Keratinocyte (primary cell): ENCODE results near the gene MCM5. TPM values are rescaled to one million over a fixed set of nuclear protein-coding genes. Genes with fewer than 3 reads are reported as not detected.

Experiments used
- DNase-seq: peaks from one replicate; pipeline ENCODE4 v3.0.0-alpha.2; 2011; ENCODE audit warnings: low read depth, missing footprints, low spot score
- FAIRE-seq: peaks from 2 replicates; lab custom pipeline; 2011; peaks lifted over from hg19 to GRCh38; lab: Jason Lieb, UNC
- H2AFZ ChIP-seq: 2 replicates; pipeline ENCODE4 v1.6.0; 2012; ENCODE audit warnings: low read length, control low read depth, inconsistent platforms; ENCODE audit not compliant: control insufficient read depth
- H3K27ac ChIP-seq: 2 replicates; pipeline ENCODE4 v1.5.1; 2011; ENCODE audit warnings: low read length; ENCODE audit not compliant: control insufficient read depth, insufficient read depth
- H3K27me3 ChIP-seq: 3 replicates; pipeline ENCODE4 v1.6.0; 2011; ENCODE audit warnings: low read length; ENCODE audit not compliant: control insufficient read depth, insufficient read depth; ENCODE audit errors: extremely low read depth
- H3K36me3 ChIP-seq, 2 experiments: 2 replicates in 1 of 2; 3 replicates in 1 of 2; pipeline ENCODE4 v1.5.1; 2011; ENCODE audit warnings: low read length in 2 of 2, mild to moderate bottlenecking in 1 of 2; ENCODE audit not compliant: control insufficient read depth in 2 of 2, insufficient read depth in 2 of 2; ENCODE audit errors: extremely low read depth in 1 of 2
- H3K4me1 ChIP-seq: 3 replicates; pipeline ENCODE4 v1.5.1; 2011; ENCODE audit warnings: low read length; ENCODE audit not compliant: control insufficient read depth, insufficient read depth; ENCODE audit errors: extremely low read depth
- H3K4me2 ChIP-seq: 3 replicates; pipeline ENCODE4 v1.6.0; 2011; ENCODE audit warnings: low read depth, low read length; ENCODE audit not compliant: control insufficient read depth, insufficient read depth; ENCODE audit errors: extremely low read depth
- H3K4me3 ChIP-seq, 3 experiments: fragments of 200-600 bp in 1 of 3; sonication (generic) in 1 of 3; 2 replicates in 2 of 3; 3 replicates in 1 of 3; pipeline ENCODE4 v1.5.1; 2011 to 2016; ENCODE audit warnings: low read length in 3 of 3, mild to moderate bottlenecking in 3 of 3, control low read depth in 2 of 3, inconsistent platforms in 1 of 3, low read depth in 1 of 3, mixed read lengths in 1 of 3, mixed run types in 1 of 3, moderate library complexity in 1 of 3; ENCODE audit not compliant: control insufficient read depth in 2 of 3, insufficient read depth in 2 of 3; ENCODE audit errors: extremely low read depth in 1 of 3
- H3K79me2 ChIP-seq: 2 replicates; pipeline ENCODE4 v1.6.0; 2012; ENCODE audit warnings: low read length; ENCODE audit not compliant: control insufficient read depth, insufficient read depth
- H3K9ac ChIP-seq: 3 replicates; pipeline ENCODE4 v1.6.0; 2011; ENCODE audit warnings: low read length; ENCODE audit not compliant: control insufficient read depth, insufficient read depth; ENCODE audit errors: extremely low read depth
- H3K9me1 ChIP-seq: 3 replicates; pipeline ENCODE4 v1.6.0; 2011; ENCODE audit warnings: low read length; ENCODE audit not compliant: control insufficient read depth, insufficient read depth; ENCODE audit errors: extremely low read depth
- H3K9me3 ChIP-seq: 2 replicates; pipeline ENCODE4 v1.5.1; 2012; ENCODE audit warnings: low read depth, low read length; ENCODE audit not compliant: control insufficient read depth
- H4K20me1 ChIP-seq: 3 replicates; pipeline ENCODE4 v1.6.0; 2011; ENCODE audit warnings: low read length; ENCODE audit not compliant: control insufficient read depth, insufficient read depth; ENCODE audit errors: extremely low read depth
- CTCF ChIP-seq, 3 experiments: IDR thresholded peaks in 1 of 3; conservative IDR thresholded peaks in 1 of 3; optimal IDR thresholded peaks in 1 of 3; 2 replicates in 2 of 3; 3 replicates in 1 of 3; pipeline versions ENCODE3 to v1.5.1; 2011; ENCODE audit warnings: low read length in 3 of 3, mild to moderate bottlenecking in 3 of 3, moderate library complexity in 2 of 3, control low read depth in 1 of 3, inconsistent platforms in 1 of 3; ENCODE audit not compliant: insufficient read depth in 2 of 3; ENCODE audit errors: extremely low read depth in 1 of 3
- EZH2 ChIP-seq: IDR thresholded peaks from one replicate; pipeline ENCODE4 v1.6.1; 2012; ENCODE audit warnings: inconsistent platforms, mild to moderate bottlenecking, low read length, moderate library complexity
- dilution Hi-C: fragments of 300-500 bp; cut with MboI; formaldehyde crosslinking; loops from one replicate; pipeline ENCODE4 v1.7.0; 2020; ENCODE audit warnings: low sequenced_read_pairs; ENCODE audit not compliant: extremely low pct_ligation_motif_present
- polyA plus RNA-seq, 5 experiments: library from polyadenylated mRNA; depleted of rRNA in 3 of 5; stranded (reverse) in 3 of 5; stranded (forward) in 1 of 5; unstranded in 1 of 5; fragments of >200 nt; gene quantifications; 1 replicate in 1 of 5; 2 replicates in 3 of 5; 3 replicates in 1 of 5; pipeline versions ENCODE4 v1.2.1 to v1.2.3, GENCODE V29; 2011 to 2012; ENCODE audit warnings: missing spikeins in 2 of 5, low read depth in 1 of 5, low replicate concordance in 1 of 5

MCM5 gene
- polyA plus RNA-seq, 1 donor (not counting 4 experiments of a cell fraction or from before 2014, with no cell fraction given), result 24.4 TPM

DNA sequence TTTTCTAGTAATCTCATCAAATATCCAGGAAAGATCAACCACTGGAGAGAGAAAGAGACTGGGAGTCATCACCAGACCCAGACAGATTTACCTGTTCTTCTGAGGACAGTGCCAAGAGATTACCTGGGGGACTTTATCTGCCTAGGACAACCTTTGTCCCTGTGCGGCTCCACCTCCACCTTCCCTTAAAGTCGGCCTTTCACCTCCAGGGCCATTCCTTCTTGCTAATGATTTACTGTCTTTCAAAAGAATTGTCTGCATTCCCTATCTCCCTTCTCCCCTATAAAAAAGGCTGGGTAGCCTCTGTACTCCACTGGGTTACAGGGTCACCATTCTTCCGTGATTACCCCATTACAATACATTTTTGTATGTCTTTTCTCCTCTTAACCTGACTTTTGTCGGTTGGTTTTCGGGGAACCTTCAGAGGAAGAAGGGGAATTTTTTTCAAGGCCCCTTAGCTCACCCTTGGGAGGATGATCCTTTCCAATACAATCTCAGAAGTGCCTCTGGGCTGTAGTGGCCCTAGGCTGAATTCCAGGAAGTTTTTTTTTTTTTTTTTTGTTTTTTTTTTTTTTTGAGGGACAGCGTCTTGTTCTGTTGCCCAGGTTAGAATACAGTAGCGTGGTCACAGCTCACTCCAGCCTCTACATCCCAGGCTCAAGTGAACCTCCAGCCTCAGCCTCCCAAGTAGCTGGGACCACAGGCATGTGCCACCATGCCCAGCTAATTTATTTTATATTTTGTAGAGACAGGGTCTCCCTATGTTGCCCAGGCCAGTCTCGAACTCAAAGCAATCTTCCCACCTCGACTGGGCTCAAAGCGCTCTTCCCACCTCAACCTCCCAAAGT is 20.6 kb upstream of the MCM5 start:
- no peak for FAIRE-seq
- peaks cover 0 to 5% of the 10 kb centered on the region in 2 experiments for H3K36me3 ChIP-seq
- TF ChIP-seq EZH2 (no peak), CTCF (optimal IDR thresholded peaks at IDR 0.05 in 1 of 3, IDR thresholded peaks at IDR 0.05 in 1 of 3, conservative IDR thresholded peaks at IDR 0.05 in 1 of 3; ENCODE audit: extremely low read depth in 1 of 3, insufficient read depth in 2 of 3, low read length in 3 of 3) (no peak)
- no peaks in the 10 kb centered on the region for H3K9me3 ChIP-seq
- H3K27me3 ChIP-seq, result no peaks in the 10 kb centered on the region
- H3K9ac ChIP-seq, result no peak overlapping the region
- dilution Hi-C loops, result no loop called here
- H4K20me1 ChIP-seq, result no peaks in the 10 kb centered on the region
- no peak overlapping the region for H3K4me2 ChIP-seq
- H3K27ac ChIP-seq, result no peak overlapping the region
- no peak overlapping the region for H3K4me3 ChIP-seq
- H2AFZ ChIP-seq, result no peak overlapping the region
- no peak for DNase-seq
- H3K9me1 ChIP-seq, result no peaks in the 10 kb centered on the region
- peaks cover 20% of the 10 kb centered on the region for H3K4me1 ChIP-seq
- no peaks in the 10 kb centered on the region for H3K79me2 ChIP-seq

DNA sequence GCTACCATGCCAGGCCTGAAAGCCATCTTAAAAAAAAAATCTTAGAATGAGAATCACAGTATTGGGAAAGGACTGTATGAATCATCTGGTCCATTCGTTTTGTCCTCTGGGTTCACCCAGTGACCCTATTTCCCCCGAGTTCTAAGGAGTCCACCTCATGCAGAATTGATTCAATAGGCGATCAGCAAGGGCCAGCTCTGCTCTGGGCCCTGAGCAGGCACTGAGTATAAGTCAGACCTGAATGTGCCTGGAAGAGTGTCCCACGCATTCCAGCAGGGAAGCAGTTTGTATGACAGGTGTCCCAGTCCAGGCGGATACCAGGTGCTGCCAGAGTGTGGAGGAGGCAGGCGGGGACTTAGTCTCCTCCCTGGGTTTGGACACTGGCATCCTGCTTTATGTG is 19.9 kb upstream of the MCM5 start:
- TF ChIP-seq EZH2 (no peak), CTCF (optimal IDR thresholded peaks at IDR 0.05 in 1 of 3, IDR thresholded peaks at IDR 0.05 in 1 of 3, conservative IDR thresholded peaks at IDR 0.05 in 1 of 3; ENCODE audit: extremely low read depth in 1 of 3, insufficient read depth in 2 of 3, low read length in 3 of 3) (no peak)
- H3K4me2 ChIP-seq, result no peak overlapping the region
- no peaks in the 10 kb centered on the region for H3K9me3 ChIP-seq
- no peak overlapping the region for H3K27ac ChIP-seq
- peaks cover 20% of the 10 kb centered on the region for H3K4me1 ChIP-seq
- FAIRE-seq, result no peak
- peaks cover 0 to 5% of the 10 kb centered on the region in 2 experiments for H3K36me3 ChIP-seq
- H2AFZ ChIP-seq, result no peak overlapping the region
- H3K9me1 ChIP-seq, result no peaks in the 10 kb centered on the region
- no peaks in the 10 kb centered on the region for H3K79me2 ChIP-seq
- DNase-seq, result no peak
- dilution Hi-C loops, result no loop called here
- H3K4me3 ChIP-seq, result no peak overlapping the region
- H3K9ac ChIP-seq, result no peak overlapping the region
- H3K27me3 ChIP-seq, result no peaks in the 10 kb centered on the region
- no peaks in the 10 kb centered on the region for H4K20me1 ChIP-seq
